GM19455 (cell line): ENCODE data around the gene SALL4.
"Not testable (repeated sequence)": the region's sequence is repeated elsewhere in the genome, so short reads cannot be mapped to it uniquely, and the experiment has no call there.

ENCODE experiments used
- ATAC-seq: cut with Tn5 transposase; IDR thresholded peaks from one replicate; pipeline ENCODE4 v1.9.1; 2021; ENCODE audit not compliant: unreplicated experiment

The SALL4 gene

GRCh38 chr20:51803148-51803854 lies 980 bp upstream of the SALL4 start:
- no peak for ATAC-seq

DNA sequence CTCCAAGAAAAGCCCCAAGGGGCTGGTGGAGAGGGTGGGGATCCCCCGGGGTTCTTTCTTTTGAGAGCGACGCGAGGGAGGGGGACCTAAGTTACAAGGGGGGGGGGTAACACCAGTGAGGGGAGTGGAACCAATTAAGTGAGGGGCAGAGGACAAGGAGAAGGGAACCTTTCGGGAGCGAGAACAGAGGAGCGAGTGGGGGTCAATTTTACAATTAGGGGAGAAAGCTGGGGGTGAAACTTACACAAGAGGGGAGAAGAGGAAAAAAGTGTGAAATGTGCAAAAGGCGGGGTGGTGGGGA lies 548 bp downstream of the SALL4 start:
- ATAC-seq = no peak

DNA sequence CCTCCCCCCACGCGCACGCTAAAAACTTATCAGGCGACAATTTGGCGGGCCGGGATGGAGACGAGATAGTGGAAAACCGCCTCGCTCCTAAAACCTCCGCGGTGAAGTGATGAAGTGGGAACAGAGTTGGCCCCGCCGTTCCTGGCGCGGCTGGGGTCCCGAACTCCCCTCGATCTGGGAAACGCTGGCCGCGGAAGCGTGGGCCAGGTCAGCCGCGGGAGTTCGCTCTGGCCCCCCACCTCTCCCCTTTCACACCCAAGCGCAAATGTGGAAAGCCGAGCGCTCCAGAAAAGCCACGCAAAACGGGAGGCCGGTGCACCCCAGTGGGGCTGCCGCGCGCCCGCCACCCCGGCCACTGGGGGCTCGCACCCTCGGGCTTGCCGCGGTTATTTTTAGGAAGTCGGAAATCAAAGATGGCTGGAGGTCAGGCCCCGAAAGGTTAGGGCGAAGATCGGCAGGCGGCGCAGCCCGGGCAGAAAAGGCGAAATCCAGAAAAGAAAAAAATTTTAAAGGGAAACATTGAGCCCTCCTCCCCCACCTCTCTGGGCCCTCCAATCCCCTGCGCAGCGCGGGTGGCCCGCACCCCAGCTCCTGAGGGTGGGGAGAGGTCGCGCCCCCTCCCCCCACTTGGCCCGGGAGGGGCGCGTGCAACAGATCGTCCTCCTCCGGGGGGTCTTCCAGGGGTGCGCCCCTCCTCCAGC lies 1.0 kb downstream of the SALL4 start:
- no peak for ATAC-seq

DNA sequence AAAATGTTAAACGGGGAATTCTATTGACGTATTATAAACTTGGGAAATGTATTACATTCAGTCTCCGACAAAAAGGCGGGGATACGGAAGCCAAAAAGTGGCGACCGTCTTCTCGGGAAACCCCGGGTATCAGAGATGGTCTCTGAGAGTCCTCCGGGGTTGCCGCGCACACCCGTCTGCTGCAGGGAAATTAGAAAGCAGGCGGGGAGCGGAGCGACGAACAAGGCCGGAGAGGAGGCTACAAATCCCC lies 1.5 kb downstream of the SALL4 start:
- no peak for ATAC-seq

- no peak for ATAC-seq
Measured at GRCh38 chr20:51800060-51800871, 2.1 kb downstream of the SALL4 start.

GRCh38 chr20:51799401-51799860 lies 2.9 kb downstream of the SALL4 start:
- ATAC-seq = no peak

DNA sequence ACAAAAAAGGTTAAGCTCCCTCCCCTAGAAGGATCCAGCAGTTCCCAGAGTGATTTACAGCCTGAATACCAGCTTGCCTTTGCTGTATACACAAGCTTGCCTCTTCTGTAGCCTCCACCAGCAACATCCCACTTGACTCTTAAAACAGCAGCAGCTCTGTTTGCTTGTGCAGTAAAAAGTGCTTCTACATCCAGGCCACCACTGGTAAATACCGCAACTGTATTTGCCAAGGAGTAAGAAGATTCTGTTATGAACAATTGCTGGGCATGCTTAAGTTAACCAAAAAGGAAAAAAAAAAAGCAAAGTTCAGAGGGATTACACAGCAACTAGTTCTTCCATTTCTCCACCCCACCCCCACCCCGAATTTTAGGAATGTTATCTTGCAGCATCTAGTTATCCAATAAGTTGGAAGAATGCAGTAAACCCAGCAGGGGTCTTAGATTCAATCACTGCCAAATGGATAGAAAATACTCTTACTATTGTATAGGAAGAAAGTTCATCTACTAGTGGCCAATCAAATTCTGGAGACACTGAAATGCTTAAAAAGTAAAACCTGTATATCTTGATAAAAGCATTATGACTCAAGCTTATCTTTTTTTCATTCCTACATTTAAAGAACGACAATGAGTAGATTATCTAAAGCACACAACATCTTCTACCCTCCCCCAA lies 4.8 kb downstream of the SALL4 start:
- no peak for ATAC-seq

DNA sequence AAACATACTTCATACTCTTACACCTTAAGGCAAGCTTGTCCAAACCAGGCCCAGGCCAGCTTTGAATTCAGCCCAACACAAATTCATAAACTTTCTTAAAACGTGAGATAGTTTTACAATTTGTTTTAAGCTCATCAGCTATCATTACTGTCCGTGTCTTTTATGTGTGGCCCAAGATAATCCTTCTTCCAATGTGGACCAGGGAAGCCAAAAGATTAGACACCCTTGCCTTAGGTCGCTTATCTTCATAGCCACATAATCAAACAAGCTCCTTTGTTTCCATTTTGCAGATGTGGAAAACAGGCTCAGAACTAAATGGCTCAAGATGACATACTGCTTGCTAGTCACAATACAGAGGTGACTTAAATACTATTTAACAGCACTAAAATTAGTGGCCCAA lies 6.0 kb downstream of the SALL4 start:
- ATAC-seq = no peak

- ATAC-seq = no peak
Measured at GRCh38 chr20:51792960-51793359, 9.4 kb downstream of the SALL4 start.

DNA sequence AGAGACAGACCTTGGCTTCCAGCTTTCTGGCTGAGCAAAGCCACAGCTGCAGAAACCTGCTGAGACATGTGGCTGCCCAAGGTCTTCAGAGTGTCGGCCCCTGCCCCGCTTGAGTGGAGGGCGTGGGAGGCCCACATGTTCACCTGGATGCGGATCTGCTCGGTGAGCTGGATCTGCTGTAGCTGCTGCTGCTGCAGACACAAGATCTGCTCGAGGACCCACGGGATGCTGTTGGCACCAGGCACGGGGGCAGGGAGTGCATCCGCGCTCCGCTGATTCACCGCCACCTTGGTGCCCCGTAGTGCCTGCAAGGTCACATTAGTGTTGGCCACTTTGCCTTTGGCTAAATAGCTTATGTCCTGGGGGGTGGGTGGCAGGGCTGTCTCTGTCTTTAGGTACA lies 10.7 kb downstream of the SALL4 start:
- ATAC-seq = no peak

DNA sequence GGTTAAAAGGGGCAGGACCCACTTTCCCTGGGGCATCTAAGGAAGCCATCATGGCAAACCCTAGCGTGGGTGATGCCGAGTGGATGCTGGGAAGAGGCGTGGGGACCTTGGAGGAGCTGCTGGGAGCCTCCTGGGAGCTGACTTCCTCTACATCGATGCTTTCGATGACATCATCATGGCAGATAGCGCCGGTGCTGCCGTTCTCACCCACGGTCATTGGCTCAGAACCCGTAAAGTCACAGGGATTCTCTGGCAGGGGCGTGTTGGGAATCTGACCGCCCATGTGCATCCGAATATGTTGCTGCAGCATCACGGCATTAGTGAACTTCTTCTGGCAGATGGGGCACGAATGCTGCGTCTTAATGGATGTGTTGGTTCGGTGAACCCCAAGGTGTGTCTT lies 12.1 kb downstream of the SALL4 start:
- no peak for ATAC-seq

GRCh38 chr20:51789434-51789833 lies 12.9 kb downstream of the SALL4 start:
- ATAC-seq = no peak

DNA sequence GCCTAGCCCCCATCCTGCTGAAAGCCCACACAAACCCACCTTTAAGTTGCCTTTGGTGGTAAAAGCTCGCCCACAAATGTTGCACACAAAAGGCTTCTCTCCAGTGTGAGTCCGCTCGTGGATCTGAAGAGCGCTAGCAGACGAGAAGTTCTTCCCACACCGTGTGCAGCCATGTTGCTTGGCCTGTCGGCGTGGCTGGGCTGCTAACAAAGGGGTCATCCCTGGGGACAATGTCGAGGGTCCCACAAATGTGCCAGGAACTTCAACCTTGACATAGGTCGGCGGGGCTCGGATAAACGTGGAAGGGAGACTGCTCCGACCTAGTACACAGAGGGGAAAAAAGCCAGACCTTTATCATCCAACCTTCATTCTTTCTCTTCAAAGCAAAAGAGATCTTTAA lies 13.5 kb downstream of the SALL4 start:
- no peak for ATAC-seq

- no peak for ATAC-seq
Measured at GRCh38 chr20:51784299-51784698, 18.0 kb downstream of the SALL4 start.

DNA sequence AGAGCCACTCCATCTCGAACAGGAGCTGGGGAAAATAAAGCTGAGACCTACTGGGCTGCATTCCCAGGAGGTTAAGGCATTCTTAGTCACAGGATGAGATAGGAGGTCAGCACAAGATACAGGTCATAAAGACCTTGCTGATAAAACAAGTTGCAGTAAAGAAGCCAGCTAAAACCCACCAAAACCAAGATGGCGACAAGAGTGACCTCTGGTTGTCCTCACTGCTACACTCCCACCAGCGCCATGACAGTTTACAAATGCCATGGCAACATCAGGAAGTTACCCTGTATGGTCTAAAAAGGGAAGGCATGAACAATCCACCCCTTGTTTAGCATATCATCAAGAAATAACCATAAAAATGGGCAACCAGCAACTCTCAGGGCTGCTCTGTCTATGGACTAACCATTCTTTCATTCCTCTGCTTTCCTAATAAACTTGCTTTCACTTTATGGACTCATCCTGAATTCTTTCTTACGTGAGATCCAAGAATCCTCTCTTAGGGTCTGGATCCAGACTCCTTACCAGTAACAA lies 24.0 kb downstream of the SALL4 start:
- ATAC-seq = not testable (repeated sequence)

GRCh38 chr20:51775241-51775640 lies 27.1 kb downstream of the SALL4 start:
- ATAC-seq = no peak

DNA sequence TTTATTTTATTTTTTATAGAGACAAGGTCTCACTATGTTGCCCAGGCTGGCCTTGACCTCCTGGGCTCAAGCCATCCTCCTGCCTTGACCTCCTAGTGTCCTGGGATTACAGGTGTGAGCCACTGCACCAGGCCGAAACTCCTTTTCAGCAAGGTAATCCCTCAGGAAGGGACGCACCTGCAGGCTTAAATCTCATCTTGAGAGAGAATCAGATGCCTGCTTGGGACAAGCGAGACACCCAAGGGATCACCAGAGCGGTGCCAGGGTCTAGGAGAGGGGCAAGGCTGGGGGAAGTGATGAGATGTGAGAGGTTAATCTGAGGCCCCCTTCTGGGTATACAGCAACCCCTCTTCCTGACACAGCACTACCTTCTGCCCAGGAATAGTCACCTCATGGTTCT lies 30.1 kb downstream of the SALL4 start:
- ATAC-seq = no peak

GRCh38 chr20:51769976-51770615 lies 32.2 kb downstream of the SALL4 start:
- no peak for ATAC-seq

GRCh38 chr20:51768759-51769517 lies 33.4 kb downstream of the SALL4 start:
- no peak for ATAC-seq
